Left forelimb (tissue), 1 donor: ENCODE results near the gene AFG1L.
"Not testable (repeated sequence)": the region's sequence is repeated elsewhere in the genome, so short reads cannot be mapped to it uniquely, and the experiment has no call there.

ENCODE experiments used
- DNase-seq: peaks from one replicate; pipeline ENCODE4 v3.0.0-alpha.2; 2018; ENCODE audit warnings: low spot score

The AFG1L gene

DNA sequence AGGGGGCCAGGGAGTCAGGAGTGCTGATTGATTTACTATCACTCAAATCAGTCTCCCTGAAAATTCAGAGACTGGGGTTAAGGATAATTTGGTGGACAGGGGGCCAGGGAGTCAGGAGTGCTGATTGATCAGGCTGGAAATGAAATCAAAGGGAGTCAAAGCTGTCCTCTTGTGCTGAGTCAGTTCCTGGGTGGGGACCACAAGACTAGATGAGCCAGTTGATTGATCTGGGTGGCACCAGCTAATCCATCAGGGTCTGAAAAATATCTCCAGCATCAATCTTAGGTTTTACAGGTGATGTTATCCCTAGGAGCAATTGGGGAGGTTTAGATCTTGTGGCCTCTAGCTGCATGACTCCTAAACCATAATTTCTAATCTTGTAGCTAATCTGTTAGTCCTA, 6.1 kb upstream of the AFG1L start:
- no peak for DNase-seq

DNA sequence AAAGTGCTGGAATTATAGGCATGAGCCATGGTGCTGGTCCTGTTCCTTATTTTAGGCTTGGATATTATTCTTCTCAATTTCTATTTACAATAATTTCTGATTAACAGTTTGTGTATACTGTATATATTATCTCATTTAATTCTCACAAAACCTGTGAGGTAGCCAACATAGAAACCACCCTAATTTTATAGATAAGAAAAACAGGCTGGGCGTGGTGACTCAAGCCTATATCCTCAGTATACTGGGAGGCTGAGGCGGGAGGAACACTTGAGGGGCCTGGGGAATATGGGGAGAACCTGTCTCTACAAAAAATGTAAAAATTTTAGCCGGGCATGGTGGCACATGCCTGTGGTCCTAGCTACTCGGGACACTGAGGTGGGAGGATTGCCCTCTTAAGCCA, 3.8 kb upstream of the AFG1L start:
- DNase-seq: no peak

DNA sequence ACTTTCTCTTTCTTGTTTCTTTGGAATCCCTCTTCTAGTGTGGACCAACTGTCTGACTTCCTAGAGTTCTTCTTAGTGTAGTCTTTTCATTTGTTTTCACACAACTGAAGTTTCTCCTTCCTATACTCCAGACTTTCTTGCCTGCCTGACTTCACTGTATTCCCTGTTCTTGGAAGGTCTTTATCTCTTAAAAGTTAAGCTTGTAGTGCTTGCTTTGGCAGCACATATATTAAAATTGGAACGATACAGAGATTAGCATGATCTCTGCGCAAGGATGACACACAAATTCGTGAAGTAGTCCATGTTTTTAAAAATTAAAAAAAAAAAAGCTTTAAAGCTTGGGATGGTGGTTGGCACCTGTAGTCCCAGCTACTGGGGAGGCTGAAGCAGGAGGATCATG, 2.3 kb upstream of the AFG1L start:
- not testable (repeated sequence) for DNase-seq

DNA sequence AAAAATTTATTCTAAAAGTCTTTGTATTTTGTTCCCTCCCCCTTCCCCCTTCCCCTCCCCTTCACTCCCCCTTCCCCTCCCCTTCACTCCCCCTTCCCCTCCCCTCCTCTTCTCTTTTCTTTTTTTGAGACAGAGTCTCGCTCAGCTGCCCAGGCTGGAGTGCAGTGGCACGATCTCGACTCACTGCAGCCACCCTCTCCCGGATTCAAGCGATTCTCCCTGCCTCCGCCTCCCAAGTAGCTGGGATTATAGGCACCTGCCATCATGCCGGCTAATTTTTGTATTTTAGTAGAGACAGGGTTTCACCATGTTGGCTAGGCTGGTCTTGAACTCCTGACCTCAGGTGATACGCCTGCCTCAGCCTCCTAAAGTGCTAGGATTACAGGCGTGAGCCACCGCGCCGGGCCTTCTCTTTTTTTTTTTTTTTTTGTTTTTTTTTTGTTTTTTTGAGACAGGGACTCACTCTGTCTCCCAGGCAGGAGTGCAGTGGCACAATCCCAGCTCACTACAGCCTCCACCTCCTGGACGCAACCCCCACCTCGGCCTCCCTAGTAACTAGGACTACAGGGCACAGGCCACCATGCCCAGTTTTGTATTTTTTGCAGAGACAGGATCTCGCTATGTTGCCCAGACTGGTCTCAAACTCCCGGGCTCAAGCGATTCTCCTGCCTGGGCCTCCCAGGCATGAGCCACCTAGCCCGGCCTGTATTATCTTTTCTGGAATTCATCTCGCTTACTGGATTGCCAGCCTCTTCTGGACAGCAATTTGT, 1.1 kb upstream of the AFG1L start:
- no peak for DNase-seq

DNA sequence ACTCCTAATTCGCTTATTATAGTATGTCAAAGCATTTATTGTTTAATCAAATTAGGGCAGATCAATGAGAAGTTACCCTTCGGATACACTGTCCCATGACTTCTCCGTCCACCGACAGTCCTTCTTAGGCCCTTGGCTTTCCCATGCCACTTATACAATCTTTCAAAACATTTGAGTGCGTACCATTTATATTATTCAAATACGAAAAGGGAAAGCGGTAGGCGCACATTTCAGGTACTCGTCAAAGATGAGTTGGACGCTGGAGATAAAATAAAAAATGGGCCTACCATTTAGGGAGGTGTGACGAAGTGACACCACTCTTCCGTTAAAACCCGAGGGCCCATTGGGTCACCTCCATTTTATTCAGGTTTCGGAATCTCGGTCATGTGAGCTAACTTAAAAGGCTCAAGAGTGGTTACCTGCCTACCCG, 542 bp upstream of the AFG1L start:
- DNase-seq: no peak

DNA sequence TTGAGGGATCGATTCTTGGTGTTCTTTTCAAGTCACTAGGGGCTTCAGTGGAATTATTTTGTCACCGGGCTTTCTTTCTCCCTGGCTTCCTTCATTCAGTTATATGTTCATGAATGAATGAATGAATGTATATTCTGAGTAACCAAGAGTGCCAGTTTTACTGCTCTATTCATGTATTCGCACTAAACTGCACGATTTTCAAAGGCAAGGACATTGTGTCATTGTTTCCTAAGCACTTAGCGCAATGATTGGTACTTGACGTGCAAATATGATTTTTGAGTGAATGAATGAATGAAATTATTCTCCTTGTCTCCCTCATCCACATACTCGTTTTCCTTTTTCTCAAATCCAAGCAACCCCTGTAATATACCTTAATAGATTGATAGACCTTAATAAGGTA, 822 bp downstream of the AFG1L start:
- no peak for DNase-seq

DNA sequence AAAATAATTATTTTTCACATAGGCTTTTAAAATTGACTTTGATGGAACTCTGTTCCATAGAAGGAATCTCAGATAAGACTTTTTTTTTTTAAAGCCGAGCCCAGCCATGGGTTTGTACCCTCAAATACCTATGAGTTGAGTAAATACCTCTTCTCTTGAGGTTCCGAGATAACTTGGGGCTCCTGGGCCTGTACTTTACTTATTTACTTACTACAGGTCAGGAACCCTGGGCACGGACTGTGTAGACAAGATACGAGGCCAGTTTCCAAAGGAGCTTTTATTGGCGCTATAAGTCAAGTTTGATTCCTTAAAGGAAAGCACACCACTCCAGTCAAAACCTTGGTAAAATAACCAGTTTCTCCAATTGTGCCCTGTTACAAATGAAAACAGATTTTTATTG, 7.5 kb downstream of the AFG1L start:
- DNase-seq: no peak

DNA sequence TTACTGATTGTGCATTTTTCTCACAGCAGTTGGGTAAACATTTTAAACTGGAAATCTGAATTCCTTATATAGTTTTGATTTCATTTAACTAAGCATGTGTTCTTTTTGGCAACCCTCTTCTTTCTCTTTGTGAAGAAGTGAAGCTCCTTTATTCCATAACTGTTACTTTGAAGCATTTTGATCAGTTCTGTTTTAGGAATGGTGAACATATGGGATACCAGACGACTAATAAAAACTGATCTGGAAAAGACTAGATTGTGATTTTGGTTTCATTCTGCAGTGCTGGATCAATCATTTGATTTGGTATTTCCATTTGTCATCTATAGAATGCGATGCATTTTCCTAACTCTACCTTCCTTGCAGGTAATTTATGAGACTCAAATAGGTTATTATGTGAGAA, 9.8 kb downstream of the AFG1L start:
- DNase-seq: no peak

DNA sequence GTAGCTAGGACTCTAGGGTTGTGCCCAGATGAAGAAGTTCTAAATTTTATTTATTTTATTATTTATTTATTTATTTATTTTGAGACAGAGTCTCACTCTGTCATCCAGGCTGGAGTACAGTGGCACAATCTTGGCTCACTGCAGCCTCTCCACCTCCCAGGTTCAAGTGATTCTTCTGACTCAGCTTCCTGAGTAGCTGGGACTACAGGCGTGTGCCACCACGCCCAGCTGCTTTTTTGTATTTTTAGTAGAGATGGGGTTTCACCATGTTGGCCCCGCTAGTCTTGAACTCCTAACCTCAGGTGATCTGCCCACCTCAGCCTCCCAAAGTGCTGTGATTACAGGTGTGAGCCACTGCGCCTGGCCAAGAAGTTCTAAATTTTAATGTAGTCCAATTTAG, 13.8 kb downstream of the AFG1L start:
- DNase-seq: not testable (repeated sequence)

DNA sequence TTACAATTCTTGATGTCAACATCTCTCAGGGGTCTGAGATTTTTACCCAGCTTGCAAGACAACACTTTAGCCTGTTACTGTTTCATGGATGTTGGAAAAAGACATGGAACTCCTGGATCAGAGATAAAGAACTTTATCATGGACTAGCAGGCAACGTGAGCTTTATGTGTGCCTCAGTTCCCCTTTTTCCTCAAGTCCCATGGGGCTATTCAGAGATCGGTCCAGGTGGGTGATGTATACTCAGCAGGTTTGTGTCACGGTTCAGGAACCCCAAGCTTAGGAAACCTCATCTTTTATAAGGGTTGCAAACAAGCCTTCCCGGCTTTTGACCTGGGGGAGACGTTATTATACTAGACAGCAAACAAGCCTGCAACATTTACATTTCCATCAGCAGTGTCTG, 15.0 kb downstream of the AFG1L start:
- DNase-seq: no peak

DNA sequence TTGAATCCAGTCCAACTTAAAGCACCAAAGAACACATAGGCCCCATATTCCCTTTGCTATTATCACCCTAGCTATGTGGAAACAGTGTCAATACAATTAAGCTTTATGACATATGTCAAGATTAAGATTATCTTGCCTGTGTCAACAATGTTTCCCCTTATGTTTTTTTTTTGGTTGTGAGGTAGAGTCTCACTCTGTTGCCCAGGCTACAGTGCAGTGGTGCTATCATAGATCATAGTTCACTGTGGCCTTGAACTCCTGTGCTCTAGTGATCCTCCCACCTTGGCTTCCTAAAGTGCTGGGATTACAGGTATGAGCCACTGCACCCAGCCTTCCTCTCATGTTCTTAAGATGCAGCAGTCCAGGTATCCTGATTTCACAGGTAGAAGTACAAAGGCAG, 17.8 kb downstream of the AFG1L start:
- no peak for DNase-seq

DNA sequence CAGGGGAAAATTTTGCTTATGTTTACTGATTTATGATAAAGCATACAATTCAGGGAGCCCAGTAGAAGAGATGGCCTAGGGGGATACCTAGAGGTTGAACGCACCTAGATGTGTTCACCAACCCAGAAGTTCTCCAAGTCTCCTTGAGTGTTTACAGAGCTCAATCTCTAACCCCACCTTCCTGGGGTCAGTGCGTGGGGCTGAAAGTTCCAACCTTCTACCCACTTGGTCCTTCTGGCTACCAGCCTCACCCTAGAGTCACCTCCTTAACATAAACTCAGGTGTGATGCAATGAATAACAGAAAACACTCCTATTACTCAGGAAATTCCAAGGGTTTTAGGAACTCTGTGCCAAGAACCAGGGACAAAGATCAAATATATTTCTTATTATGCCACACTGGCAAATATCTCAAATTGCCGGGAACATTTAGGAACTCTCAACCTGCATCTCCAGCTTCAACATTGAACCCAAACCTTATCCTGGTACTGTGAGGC, 26.4 kb downstream of the AFG1L start:
- no peak for DNase-seq

DNA sequence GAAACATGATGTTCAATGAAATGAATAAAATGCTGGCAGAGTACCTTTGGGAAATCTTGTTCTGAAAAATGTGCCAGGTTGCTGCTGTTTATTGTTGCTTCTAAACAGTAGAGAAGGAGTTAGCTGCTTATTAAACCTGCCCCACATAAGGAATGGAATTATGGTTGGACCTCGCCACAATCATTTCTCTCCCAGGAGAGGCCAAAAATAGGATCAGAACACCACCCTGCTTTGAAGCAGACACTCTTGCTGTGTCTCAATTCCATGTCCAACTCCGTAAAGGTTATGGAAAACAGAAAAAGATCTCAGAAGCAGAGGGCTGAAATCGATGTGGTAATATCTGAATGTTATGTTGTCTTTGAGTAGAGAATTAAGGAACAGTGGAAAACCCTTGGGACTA, 27.9 kb downstream of the AFG1L start:
- DNase-seq: no peak

DNA sequence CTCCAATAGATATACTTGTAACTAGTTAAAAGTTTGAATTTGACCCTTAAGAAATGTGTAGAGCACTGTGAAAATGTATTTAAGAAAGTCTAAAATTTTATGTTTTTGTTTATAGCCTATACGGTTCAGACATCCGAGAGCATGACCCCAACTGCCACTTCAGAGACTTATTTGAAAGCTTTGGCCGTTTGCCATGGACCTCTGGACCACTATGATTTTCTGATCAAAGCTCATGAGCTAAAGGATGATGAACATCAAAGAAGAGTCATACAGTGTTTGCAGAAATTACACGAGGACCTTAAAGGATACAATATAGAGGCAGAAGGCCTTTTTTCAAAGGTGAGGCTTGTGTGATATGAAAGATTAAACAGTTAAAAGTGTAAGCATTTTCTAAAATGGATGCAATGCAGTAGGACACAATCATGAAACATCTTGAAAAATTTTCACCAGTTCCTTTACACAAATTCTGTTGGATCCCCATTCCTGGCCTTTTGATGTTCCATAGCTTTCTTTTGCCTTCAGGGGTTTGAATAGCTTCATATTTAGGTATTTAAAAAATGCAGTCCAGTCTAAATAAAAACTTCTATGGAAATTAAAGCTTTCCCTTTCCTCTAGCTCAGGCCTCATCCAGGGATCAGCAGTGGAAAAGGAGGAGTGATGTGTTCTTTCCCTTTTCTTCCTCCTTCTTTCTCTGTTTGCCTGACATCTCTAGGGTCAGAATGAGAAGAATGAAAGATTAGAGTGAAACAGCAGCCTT, 29.0 kb downstream of the AFG1L start:
- DNase-seq: no peak

DNA sequence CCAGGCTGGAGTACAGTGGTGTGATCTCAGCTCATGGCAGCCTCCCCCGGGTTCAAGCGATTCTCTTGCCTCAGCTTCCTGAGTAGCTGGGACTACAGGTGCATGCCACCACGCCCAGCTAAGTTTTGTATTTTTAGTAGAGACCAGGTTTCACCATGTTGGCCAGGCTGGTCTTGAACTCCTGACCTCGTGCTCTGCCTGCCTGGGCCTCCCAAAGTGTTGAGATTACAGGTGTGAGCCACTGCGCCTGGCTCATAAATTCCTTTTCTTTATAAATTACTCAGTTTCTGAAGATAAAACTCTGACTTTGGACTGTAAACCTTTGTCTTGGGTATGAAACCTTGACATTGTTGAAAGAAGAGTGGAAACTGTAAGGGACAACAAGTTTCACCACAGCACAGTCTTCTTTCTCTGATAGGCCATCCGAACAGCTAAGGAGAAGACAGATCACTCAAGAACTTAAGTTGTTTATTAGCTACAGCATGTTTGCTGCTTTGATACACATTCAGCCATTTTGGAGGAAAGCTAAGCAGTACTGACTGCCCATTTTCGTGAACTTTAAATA, 35.4 kb downstream of the AFG1L start:
- DNase-seq: not testable (repeated sequence)

DNA sequence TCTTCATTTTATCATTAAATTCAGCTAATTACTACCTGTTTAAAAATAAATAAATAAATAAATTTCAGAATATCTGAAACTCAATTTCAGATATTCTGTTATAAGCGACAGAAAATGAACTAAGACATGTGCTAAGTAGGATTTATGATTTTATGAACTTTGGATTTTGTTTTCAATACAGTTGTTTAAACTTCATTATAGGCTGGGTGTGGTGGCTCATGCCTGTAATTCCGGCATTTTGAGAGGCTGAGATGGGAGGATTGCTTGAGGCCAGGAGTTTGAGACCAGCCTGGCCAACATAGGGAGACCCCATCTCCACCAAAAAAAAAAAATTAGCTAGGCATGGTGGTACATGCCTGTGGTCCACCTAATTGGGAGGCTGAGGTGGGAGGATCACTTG, 36.0 kb downstream of the AFG1L start:
- DNase-seq: no peak

DNA sequence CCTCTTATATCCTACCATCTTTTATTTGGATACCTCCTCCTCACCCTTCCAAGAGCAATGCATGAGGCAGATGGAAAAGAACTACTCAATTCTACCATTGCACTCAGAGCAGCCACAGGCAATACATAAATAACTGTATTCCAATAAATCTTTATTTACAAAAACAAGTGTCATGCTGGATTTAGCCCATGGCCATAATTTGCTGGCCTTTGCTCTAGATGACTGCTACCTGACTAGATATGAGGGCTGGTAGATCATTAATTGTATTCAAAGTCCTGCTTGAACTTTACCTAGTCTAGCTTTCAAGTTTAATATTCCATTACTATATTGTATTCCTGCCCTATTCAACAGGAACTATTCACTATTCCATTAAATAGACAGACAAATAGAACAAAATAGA, 37.1 kb downstream of the AFG1L start:
- DNase-seq: no peak

DNA sequence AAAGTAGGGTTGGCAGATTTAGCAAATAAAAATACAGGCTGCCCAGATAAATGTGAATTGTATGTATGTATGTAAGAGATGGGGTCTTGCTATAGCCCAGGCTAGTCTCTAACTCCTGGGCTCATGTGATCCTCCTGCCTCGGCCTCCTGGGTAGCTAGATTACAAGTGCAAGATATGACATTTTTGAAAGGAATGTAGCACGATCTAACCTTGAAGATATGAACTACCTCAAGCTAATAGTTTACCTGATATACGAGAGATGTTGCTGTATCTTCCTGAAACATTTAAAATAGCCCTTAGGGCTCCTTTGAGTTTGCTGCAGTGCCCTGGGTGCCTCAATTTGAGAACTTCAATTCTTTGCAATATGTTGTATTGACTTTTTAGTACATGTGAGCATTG, 42.1 kb downstream of the AFG1L start:
- DNase-seq: no peak

DNA sequence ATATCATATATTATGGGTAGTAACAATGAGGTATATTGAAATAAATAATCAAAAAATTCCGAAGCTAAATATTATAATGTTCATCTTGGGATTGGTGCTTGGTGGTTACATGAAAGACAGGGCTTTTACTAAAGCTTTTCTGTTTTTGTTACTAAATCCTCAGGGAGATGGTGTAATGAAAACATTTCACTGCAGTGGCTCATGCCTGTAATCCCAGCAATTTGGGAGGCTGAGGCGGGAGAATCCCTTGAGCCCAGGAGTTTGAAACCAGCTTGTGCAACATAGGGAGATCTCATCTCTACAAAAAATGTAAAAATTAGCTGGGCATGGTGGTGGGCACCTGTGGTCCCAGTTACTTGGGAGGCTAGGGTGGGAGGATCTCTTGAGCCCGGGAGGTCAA, 42.9 kb downstream of the AFG1L start:
- no peak for DNase-seq

DNA sequence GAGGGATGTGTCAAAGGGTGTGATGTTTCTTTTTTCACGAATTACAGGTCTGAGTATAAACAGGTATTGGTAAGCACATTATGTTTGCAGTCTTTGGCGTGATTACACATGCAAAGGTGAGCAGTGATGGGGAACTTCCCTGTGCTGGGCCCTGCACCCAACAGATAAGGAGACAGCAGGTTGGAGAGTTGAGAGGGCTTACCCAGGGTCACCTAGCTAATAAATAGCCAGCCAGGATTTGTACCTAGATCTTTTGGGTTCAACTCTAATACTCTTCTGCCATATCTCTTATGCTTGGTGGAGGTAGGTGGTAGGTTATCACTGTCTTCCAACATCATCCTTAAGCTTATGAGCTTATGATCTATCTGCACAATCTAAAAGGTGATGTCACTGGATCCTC, 46.5 kb downstream of the AFG1L start:
- no peak for DNase-seq

DNA sequence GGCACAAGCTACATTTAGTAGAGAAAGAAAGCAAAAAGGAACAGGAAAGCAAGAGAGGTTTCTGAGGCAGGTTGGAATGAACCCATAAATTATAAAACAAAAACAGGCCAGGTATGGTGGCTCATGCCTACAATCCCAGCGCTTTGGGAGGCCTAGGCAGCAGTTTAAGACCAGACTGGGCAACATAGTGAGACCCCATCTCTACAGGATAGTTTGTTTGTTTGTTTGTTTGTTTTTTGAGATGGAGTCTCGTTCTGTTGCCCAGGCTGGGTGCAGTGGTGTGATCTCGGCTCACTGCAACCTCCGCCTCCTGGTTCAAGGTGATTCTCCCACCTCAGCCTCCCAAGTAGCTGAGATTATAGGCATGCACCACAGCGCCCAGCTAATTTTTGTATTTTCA, 49.0 kb downstream of the AFG1L start:
- DNase-seq: no peak

DNA sequence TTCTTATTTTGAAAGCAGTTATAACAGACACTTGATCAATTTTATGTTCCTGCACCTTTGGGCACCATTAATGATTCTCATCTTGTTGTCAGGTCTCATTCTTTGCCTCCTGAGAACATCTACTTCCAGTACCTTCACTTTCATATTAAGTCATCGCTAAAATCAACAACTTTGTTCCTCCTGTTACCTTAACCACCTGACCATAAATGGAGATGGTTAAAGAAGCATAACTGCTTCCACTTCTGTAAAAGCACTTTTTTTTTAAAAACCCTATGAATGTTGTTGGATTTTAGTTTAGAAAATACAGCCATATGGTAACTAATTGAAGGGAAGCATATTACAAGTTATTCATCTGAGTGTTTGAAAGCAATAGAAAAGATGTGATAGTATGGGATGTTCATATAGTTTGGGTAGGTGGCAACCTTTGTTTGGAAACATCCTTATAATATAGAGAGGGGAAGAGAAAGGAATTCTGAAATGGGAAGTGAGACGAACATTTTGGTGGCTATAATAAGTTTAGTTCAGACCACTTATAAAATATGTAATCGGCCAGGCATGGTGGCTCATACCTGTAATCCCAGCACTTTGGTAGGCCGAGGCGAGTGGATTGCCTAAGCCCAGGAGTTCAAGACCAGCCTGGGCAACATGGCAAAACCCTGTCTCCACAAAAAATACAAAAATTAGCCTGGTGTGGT, 53.9 kb downstream of the AFG1L start:
- no peak for DNase-seq

DNA sequence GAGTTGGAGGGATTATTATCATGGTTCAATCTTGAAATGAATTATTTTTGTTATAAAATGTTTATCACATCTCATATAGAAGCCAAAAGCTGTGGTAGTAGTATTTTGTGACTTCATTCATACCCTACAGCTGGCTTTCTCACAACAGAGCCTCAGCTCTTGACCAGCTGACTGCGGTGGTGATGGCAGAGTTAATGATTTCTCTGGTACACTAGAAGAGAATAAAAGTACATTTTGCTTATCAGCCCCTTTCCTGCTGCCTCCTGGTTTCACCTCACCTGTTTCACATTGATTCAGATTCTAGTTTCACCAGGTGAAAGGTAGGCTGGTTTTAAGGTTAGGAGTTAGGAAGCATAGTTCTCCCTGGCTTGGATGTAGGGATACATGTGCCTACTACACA, 55.7 kb downstream of the AFG1L start:
- DNase-seq: no peak
